K562 (cell line): Measurements from ENCODE around the gene S100A8.
"Not testable (repeated sequence)": the region's sequence is repeated elsewhere in the genome, so short reads cannot be mapped to it uniquely, and the experiment has no call there.

Experiments used
- BRCA1 ChIP-seq, 2 experiments: fragments of 450-650 bp in 1 of 2; sonication (generic) in 1 of 2; formaldehyde crosslinking in 1 of 2; IDR thresholded peaks; 2 replicates each; pipeline versions ENCODE4 v1.5.0 to v1.6.1; 2017 to 2020; ENCODE audit warnings: mild to moderate bottlenecking in 1 of 2, missing genetic modification reagents in 1 of 2
- CBX1 ChIP-seq: sonication (generic); IDR thresholded peaks from 2 replicates; pipeline ENCODE4 v1.6.1; 2016; ENCODE audit warnings: antibody characterized with exemption, low read depth, mild to moderate bottlenecking
- NFIC ChIP-seq: fragments of 450-650 bp; IDR thresholded peaks from 2 replicates; pipeline ENCODE4 v1.6.1; 2017; ENCODE audit warnings: mild to moderate bottlenecking, inconsistent platforms
- POLR2A ChIP-seq: fragments of 450-650 bp; conservative IDR thresholded peaks from 2 replicates; pipeline ENCODE4 v1.6.1; 2016
- POLR2AphosphoS5 ChIP-seq: IDR thresholded peaks from 2 replicates; pipeline ENCODE4 v1.6.1; 2011; ENCODE audit warnings: mild to moderate bottlenecking, low read depth, low read length, moderate library complexity; ENCODE audit not compliant: control insufficient read depth, insufficient read depth
- TBP ChIP-seq: optimal IDR thresholded peaks from 2 replicates; pipeline ENCODE3; 2011; ENCODE audit warnings: low read depth, low read length, improper control_type of control experiment
- TF ChIP-seq, protein P1 (sequence below), 3 experiments: IDR thresholded peaks in 2 of 3; conservative IDR thresholded peaks in 1 of 3; 2 replicates each; pipeline ENCODE4 v1.5.1; 2011 to 2012; ENCODE audit warnings: low read length in 3 of 3, mild to moderate bottlenecking in 3 of 3, control low read depth in 2 of 3, improper control_type of control experiment in 1 of 3, inconsistent platforms in 1 of 3, low read depth in 1 of 3, mixed read lengths in 1 of 3, moderate library complexity in 1 of 3; ENCODE audit not compliant: insufficient read depth in 2 of 3
- TF ChIP-seq, protein P2 (sequence below): fragments of 250-450 bp; sonication (Bioruptor Pico); IDR thresholded peaks from 2 replicates; pipeline ENCODE4 v1.8.0; 2021; ENCODE audit warnings: mild to moderate bottlenecking, moderate library complexity

DNA sequence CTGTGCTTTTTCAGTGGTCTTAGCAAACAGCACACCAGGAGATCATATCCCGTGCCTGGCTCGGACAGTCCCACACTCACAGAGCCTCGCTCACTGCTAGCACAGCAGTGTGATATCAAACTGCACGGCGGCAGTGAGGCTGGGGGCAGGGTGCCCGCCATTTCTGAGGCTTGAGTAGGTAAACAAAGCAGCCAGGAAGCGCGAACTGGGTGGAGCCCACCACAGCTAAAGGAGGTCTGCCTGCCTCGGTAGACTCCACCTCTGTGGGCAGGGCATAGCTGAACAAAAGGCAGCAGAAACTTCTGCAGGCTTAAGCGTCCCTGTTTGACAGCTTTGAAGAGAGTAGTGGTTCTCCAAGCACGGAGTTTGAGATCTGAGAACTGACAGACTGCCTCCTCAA, 16.4 kb upstream of the S100A8 start:
- TF ChIP-seq, protein P1, sequence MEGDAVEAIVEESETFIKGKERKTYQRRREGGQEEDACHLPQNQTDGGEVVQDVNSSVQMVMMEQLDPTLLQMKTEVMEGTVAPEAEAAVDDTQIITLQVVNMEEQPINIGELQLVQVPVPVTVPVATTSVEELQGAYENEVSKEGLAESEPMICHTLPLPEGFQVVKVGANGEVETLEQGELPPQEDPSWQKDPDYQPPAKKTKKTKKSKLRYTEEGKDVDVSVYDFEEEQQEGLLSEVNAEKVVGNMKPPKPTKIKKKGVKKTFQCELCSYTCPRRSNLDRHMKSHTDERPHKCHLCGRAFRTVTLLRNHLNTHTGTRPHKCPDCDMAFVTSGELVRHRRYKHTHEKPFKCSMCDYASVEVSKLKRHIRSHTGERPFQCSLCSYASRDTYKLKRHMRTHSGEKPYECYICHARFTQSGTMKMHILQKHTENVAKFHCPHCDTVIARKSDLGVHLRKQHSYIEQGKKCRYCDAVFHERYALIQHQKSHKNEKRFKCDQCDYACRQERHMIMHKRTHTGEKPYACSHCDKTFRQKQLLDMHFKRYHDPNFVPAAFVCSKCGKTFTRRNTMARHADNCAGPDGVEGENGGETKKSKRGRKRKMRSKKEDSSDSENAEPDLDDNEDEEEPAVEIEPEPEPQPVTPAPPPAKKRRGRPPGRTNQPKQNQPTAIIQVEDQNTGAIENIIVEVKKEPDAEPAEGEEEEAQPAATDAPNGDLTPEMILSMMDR (IDR thresholded peaks at IDR 0.05 in 2 of 3, conservative IDR thresholded peaks at IDR 0.05 in 1 of 3; ENCODE audit: insufficient read depth in 2 of 3, low read depth in 1 of 3, low read length in 3 of 3), result not testable (repeated sequence)
- TF ChIP-seq POLR2AphosphoS5; POLR2A; NFIC; BRCA1 (IDR thresholded peaks at IDR 0.05); BRCA1 (CRISPR knock-in tag; IDR thresholded peaks at IDR 0.05); TBP; CBX1: not testable (repeated sequence)
- TF ChIP-seq, protein P2, sequence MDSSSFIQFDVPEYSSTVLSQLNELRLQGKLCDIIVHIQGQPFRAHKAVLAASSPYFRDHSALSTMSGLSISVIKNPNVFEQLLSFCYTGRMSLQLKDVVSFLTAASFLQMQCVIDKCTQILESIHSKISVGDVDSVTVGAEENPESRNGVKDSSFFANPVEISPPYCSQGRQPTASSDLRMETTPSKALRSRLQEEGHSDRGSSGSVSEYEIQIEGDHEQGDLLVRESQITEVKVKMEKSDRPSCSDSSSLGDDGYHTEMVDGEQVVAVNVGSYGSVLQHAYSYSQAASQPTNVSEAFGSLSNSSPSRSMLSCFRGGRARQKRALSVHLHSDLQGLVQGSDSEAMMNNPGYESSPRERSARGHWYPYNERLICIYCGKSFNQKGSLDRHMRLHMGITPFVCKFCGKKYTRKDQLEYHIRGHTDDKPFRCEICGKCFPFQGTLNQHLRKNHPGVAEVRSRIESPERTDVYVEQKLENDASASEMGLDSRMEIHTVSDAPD (CRISPR knock-in tag), result not testable (repeated sequence)
